IPS DF 6.9 (cell line): ENCODE data around the gene TECPR2.

Experiments used
- DNase-seq: peaks from one replicate; pipeline ENCODE4 v3.0.0-alpha.2; 2013; ENCODE audit warnings: low read depth, low spot score
- H3K27ac ChIP-seq: one replicate; pipeline ENCODE4 v1.5.1; 2013; ENCODE audit warnings: low read length, control low read depth
- H3K27me3 ChIP-seq: 2 replicates; pipeline ENCODE4 v1.6.1; 2013; ENCODE audit warnings: mild to moderate bottlenecking, low read length; ENCODE audit not compliant: control insufficient read depth, insufficient read depth
- H3K36me3 ChIP-seq: 2 replicates; pipeline ENCODE4 v1.6.1; 2013; ENCODE audit warnings: low read length; ENCODE audit not compliant: control insufficient read depth, insufficient read depth
- H3K4me1 ChIP-seq: 2 replicates; pipeline ENCODE4 v1.6.1; 2013; ENCODE audit warnings: low read length; ENCODE audit not compliant: control insufficient read depth, insufficient read depth
- H3K4me3 ChIP-seq: 2 replicates; pipeline ENCODE4 v1.5.1; 2013; ENCODE audit warnings: mild to moderate bottlenecking, low read length
- H3K9me3 ChIP-seq: 2 replicates; pipeline ENCODE4 v1.6.1; 2013; ENCODE audit warnings: low read length, inconsistent platforms; ENCODE audit not compliant: control insufficient read depth, insufficient read depth
- WGBS: extraction: QIAGEN DNeasy Blood & Tissue Kit; methylation state at CpG from one replicate; pipeline ENCODE4 v1.1.7; 2013; ENCODE audit warnings: mixed read lengths, missing lambda C conversion rate; ENCODE audit not compliant: insufficient read length, insufficient coverage; 5-methylcytosine and 5-hydroxymethylcytosine counted together

TECPR2 gene

DNA sequence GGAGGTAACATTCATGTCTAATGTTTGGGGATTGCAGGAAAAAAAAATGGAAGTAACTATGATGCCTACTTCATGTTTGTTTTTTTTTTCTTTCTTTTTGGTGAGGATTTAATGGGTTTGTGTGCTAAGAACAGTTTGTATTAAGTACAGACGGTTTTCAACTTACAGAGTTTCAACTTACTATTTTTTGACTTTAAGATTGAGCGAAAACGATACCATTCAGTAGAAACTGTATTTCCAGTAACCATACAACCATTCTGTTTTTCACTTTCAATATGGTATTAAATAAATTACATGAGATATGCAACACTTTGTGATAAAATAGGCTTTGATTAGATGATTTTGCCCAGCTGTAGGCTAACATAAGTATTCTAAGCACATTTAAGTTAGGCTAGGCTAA, 10.4 kb downstream of the TECPR2 start:
- Histone ChIP-seq H3K27me3 (no peaks in the 10 kb centered on the region), H3K4me1 (no peaks in the 10 kb centered on the region), H3K36me3 (no peaks in the 10 kb centered on the region), H3K9me3 (no peaks in the 10 kb centered on the region), H3K27ac (no peak overlapping the region), H3K4me3 (no peak overlapping the region)
- DNase-seq, result no peak
- WGBS, result no CpG with 5 or more reads among the region's 3 CpGs

DNA sequence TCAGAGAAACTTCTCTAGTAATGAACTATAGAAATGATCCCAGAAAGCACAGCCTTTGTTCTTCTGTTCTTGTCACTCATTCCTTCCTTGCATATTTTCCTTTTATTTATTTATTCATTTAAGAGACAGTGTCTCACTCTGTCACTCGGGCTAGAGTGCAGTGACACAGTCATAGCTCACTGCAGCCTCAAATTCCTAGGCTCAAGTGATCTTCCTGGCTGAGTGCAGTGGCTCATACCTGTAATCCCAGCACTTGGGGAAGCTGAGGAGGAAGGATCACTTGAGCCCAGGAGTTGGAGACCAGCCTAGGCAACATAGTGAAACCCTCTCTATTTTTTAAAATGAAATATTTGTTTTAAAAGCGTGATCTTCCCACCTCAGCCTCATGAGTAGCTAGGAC, 11.5 kb downstream of the TECPR2 start:
- no CpG with 5 or more reads among the region's 2 CpGs for WGBS
- H3K9me3 ChIP-seq, result no peaks in the 10 kb centered on the region
- no peak for DNase-seq

DNA sequence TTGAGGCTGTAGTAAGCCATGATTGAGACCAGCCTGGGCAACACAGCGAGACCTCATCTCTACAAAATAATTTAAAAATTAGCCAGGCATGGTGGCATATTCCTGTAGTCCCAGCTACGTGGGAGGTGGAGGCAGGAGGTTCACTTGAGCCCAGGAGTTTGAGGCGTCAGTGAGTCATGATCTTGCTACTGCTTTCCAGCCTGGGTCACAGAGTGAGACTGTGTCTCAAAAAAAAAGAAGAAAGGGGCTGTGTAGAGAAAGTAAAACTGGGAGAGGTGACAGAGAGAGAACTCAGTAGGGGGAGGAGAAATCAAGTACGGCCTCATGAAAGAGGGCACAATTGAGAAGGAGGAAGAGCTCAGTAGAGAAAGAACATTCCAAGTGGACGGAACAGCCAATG, 12.4 kb downstream of the TECPR2 start:
- Histone ChIP-seq H3K36me3 (no peaks in the 10 kb centered on the region; the same call in 1 of the 2 replicates), H3K4me1 (no peaks in the 10 kb centered on the region), H3K27me3 (no peaks in the 10 kb centered on the region), H3K4me3 (no peak overlapping the region), H3K9me3 (no peaks in the 10 kb centered on the region), H3K27ac (no peak overlapping the region)
- DNase-seq, result no peak
- no CpG with 5 or more reads among the region's 5 CpGs for WGBS

More for the DNA sequence above, 11.5 kb downstream of the TECPR2 start:
- H3K27me3 ChIP-seq, result no peaks in the 10 kb centered on the region
- no peak overlapping the region for H3K27ac ChIP-seq
- H3K4me1 ChIP-seq, result no peaks in the 10 kb centered on the region
- no peaks in the 10 kb centered on the region; the same call in 1 of the 2 replicates for H3K36me3 ChIP-seq
- H3K4me3 ChIP-seq, result no peak overlapping the region

DNA sequence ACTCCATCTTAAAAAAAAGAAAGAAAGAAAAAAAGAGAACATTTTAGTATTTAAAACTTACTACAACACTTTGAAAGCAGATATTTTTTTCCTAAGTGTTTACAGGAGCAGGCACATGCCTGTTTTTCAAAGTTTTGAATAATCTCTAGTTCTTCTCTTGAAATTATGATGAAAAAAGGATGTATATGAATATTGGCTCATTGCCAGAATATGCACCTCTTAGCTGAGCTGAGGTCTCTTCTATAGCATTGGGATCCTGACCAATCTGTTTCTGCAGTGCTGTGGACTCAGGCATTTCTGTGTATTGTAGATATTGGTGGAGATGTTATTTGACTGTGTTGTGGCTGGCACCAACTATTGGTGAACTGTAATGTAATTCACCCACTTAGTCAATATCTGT, 15.0 kb downstream of the TECPR2 start:
- H3K36me3 ChIP-seq, result no peaks in the 10 kb centered on the region; the same call in 1 of the 2 replicates
- no peaks in the 10 kb centered on the region for H3K9me3 ChIP-seq
- H3K27ac ChIP-seq, result no peak overlapping the region
- no peaks in the 10 kb centered on the region for H3K4me1 ChIP-seq
- no peak overlapping the region for H3K4me3 ChIP-seq
- no peak for DNase-seq
- H3K27me3 ChIP-seq, result no peaks in the 10 kb centered on the region

DNA sequence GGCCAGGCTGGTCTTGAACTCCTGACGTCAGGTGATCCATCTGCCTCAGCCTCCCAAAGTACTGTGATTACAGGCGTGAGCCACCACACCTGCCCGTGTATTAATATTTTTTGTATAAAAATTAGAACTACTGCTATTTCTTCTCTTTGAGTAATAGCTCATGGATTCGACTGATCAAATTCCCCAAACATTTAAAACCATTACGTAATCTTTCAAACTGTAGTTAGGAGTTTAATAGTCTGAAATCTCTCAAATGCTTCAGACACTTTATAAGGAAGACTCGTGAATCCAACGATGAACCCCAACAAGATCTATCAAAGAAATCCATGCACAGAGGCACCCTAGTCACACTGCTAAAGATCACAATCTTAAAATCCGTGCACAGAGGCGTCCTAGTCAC, 16.1 kb downstream of the TECPR2 start:
- Histone ChIP-seq H3K4me1 (no peaks in the 10 kb centered on the region), H3K4me3 (no peak overlapping the region), H3K27ac (no peak overlapping the region), H3K27me3 (no peaks in the 10 kb centered on the region), H3K9me3 (no peaks in the 10 kb centered on the region), H3K36me3 (no peaks in the 10 kb centered on the region; the same call in 1 of the 2 replicates)
- no CpG with 5 or more reads among the region's 9 CpGs for WGBS
- DNase-seq, result no peak

- H3K4me1 ChIP-seq, result no peaks in the 10 kb centered on the region
- DNase-seq, result no peak
- no peaks in the 10 kb centered on the region; the same call in 1 of the 2 replicates for H3K36me3 ChIP-seq
- H3K9me3 ChIP-seq, result no peaks in the 10 kb centered on the region
- H3K27me3 ChIP-seq, result no peaks in the 10 kb centered on the region
- H3K27ac ChIP-seq, result no peak overlapping the region
- no peak overlapping the region for H3K4me3 ChIP-seq
Measured at GRCh38 chr14:102387086-102387485, 24.3 kb downstream of the TECPR2 start.

GRCh38 chr14:102389246-102389645, 26.5 kb downstream of the TECPR2 start:
- WGBS, result no CpG with 5 or more reads among the region's 2 CpGs
- Histone ChIP-seq H3K36me3 (no peaks in the 10 kb centered on the region; the same call in 1 of the 2 replicates), H3K4me3 (no peak overlapping the region), H3K4me1 (0 out of 2 replicates have a peak, but pooled peaks cover 1% of the 10 kb centered on the region), H3K9me3 (no peaks in the 10 kb centered on the region), H3K27ac (no peak overlapping the region), H3K27me3 (no peaks in the 10 kb centered on the region)
- no peak for DNase-seq

GRCh38 chr14:102390064-102390855, 27.5 kb downstream of the TECPR2 start:
- Histone ChIP-seq H3K4me1 (peaks cover 1% of the 10 kb centered on the region; the same call in 1 of the 2 replicates), H3K9me3 (no peaks in the 10 kb centered on the region), H3K27ac (no peak overlapping the region), H3K36me3 (no peaks in the 10 kb centered on the region; the same call in 1 of the 2 replicates), H3K27me3 (no peaks in the 10 kb centered on the region), H3K4me3 (no peak overlapping the region)
- DNase-seq, result no peak
- no CpG with 5 or more reads among the region's 2 CpGs for WGBS

- no peaks in the 10 kb centered on the region; the same call in 1 of the 2 replicates for H3K36me3 ChIP-seq
- H3K4me3 ChIP-seq, result no peak overlapping the region
- DNase-seq, result no peak
- H3K27me3 ChIP-seq, result no peaks in the 10 kb centered on the region
- H3K4me1 ChIP-seq, result peaks cover 1% of the 10 kb centered on the region; the same call in 1 of the 2 replicates
- WGBS, result no CpG with 5 or more reads among the region's 4 CpGs
- H3K9me3 ChIP-seq, result no peaks in the 10 kb centered on the region
- no peak overlapping the region for H3K27ac ChIP-seq
Measured at GRCh38 chr14:102392506-102392905, 29.8 kb downstream of the TECPR2 start.

- no peaks in the 10 kb centered on the region for H3K9me3 ChIP-seq
- no peak for DNase-seq
- H3K27me3 ChIP-seq, result no peaks in the 10 kb centered on the region
- peaks cover 1% of the 10 kb centered on the region; the same call in 1 of the 2 replicates for H3K4me1 ChIP-seq
- no CpG with 5 or more reads among the region's 9 CpGs for WGBS
- H3K36me3 ChIP-seq, result no peaks in the 10 kb centered on the region
- H3K4me3 ChIP-seq, result no peak overlapping the region
- no peak overlapping the region for H3K27ac ChIP-seq
Measured at GRCh38 chr14:102394717-102395375, 32.1 kb downstream of the TECPR2 start.
